WTC11 (cell line): ENCODE results near the gene EXOSC7.

ENCODE experiments used
- ETV6 ChIP-seq: sonication (generic); formaldehyde crosslinking; IDR thresholded peaks from 2 replicates; pipeline ENCODE4 v1.8.1; 2022; ENCODE audit warnings: mild to moderate bottlenecking, missing genetic modification reagents
- JUN ChIP-seq: sonication (generic); formaldehyde crosslinking; IDR thresholded peaks from 2 replicates; pipeline ENCODE4 v1.8.0; 2023; ENCODE audit warnings: mild to moderate bottlenecking, missing genetic modification reagents
- SP1 ChIP-seq: sonication (generic); formaldehyde crosslinking; conservative IDR thresholded peaks from 2 replicates; pipeline ENCODE4 v1.8.1; 2022; ENCODE audit warnings: missing genetic modification reagents
- TCF7 ChIP-seq: sonication (generic); formaldehyde crosslinking; IDR thresholded peaks from 2 replicates; pipeline ENCODE4 v1.8.0; 2022; ENCODE audit warnings: mild to moderate bottlenecking, low read depth, missing genetic modification reagents, moderate library complexity
- TF ChIP-seq, protein P1 (sequence below): sonication (generic); formaldehyde crosslinking; IDR thresholded peaks from 2 replicates; pipeline ENCODE4 v1.8.0; 2022; ENCODE audit warnings: mild to moderate bottlenecking, missing genetic modification reagents
- TF ChIP-seq, protein P2 (sequence below): fragments of 250-450 bp; sonication (Bioruptor Pico); IDR thresholded peaks from 2 replicates; pipeline ENCODE4 v1.9.0; 2021; ENCODE audit warnings: mild to moderate bottlenecking, borderline replicate concordance
- TF ChIP-seq, protein P3 (sequence below): fragments of 200-600 bp; IDR thresholded peaks from 2 replicates; pipeline ENCODE4 v1.8.0; 2022; ENCODE audit warnings: antibody characterized with exemption
- TF ChIP-seq, protein P4 (sequence below): sonication (generic); formaldehyde crosslinking; IDR thresholded peaks from 2 replicates; pipeline ENCODE4 v1.8.1; 2023; ENCODE audit warnings: mild to moderate bottlenecking, missing genetic modification reagents, borderline replicate concordance

- TF ChIP-seq SP1 (CRISPR knock-in tag) (no peak), JUN (no peak), ETV6 (CRISPR knock-in tag) (no peak), TCF7 (CRISPR knock-in tag) (no peak)
- TF ChIP-seq, protein P1, sequence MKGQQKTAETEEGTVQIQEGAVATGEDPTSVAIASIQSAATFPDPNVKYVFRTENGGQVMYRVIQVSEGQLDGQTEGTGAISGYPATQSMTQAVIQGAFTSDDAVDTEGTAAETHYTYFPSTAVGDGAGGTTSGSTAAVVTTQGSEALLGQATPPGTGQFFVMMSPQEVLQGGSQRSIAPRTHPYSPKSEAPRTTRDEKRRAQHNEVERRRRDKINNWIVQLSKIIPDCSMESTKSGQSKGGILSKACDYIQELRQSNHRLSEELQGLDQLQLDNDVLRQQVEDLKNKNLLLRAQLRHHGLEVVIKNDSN (CRISPR knock-in tag): no peak
- TF ChIP-seq, protein P2, sequence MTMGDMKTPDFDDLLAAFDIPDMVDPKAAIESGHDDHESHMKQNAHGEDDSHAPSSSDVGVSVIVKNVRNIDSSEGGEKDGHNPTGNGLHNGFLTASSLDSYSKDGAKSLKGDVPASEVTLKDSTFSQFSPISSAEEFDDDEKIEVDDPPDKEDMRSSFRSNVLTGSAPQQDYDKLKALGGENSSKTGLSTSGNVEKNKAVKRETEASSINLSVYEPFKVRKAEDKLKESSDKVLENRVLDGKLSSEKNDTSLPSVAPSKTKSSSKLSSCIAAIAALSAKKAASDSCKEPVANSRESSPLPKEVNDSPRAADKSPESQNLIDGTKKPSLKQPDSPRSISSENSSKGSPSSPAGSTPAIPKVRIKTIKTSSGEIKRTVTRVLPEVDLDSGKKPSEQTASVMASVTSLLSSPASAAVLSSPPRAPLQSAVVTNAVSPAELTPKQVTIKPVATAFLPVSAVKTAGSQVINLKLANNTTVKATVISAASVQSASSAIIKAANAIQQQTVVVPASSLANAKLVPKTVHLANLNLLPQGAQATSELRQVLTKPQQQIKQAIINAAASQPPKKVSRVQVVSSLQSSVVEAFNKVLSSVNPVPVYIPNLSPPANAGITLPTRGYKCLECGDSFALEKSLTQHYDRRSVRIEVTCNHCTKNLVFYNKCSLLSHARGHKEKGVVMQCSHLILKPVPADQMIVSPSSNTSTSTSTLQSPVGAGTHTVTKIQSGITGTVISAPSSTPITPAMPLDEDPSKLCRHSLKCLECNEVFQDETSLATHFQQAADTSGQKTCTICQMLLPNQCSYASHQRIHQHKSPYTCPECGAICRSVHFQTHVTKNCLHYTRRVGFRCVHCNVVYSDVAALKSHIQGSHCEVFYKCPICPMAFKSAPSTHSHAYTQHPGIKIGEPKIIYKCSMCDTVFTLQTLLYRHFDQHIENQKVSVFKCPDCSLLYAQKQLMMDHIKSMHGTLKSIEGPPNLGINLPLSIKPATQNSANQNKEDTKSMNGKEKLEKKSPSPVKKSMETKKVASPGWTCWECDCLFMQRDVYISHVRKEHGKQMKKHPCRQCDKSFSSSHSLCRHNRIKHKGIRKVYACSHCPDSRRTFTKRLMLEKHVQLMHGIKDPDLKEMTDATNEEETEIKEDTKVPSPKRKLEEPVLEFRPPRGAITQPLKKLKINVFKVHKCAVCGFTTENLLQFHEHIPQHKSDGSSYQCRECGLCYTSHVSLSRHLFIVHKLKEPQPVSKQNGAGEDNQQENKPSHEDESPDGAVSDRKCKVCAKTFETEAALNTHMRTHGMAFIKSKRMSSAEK (CRISPR knock-in tag): no peak
- TF ChIP-seq, protein P3, sequence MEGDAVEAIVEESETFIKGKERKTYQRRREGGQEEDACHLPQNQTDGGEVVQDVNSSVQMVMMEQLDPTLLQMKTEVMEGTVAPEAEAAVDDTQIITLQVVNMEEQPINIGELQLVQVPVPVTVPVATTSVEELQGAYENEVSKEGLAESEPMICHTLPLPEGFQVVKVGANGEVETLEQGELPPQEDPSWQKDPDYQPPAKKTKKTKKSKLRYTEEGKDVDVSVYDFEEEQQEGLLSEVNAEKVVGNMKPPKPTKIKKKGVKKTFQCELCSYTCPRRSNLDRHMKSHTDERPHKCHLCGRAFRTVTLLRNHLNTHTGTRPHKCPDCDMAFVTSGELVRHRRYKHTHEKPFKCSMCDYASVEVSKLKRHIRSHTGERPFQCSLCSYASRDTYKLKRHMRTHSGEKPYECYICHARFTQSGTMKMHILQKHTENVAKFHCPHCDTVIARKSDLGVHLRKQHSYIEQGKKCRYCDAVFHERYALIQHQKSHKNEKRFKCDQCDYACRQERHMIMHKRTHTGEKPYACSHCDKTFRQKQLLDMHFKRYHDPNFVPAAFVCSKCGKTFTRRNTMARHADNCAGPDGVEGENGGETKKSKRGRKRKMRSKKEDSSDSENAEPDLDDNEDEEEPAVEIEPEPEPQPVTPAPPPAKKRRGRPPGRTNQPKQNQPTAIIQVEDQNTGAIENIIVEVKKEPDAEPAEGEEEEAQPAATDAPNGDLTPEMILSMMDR: no peak
- TF ChIP-seq, protein P4, sequence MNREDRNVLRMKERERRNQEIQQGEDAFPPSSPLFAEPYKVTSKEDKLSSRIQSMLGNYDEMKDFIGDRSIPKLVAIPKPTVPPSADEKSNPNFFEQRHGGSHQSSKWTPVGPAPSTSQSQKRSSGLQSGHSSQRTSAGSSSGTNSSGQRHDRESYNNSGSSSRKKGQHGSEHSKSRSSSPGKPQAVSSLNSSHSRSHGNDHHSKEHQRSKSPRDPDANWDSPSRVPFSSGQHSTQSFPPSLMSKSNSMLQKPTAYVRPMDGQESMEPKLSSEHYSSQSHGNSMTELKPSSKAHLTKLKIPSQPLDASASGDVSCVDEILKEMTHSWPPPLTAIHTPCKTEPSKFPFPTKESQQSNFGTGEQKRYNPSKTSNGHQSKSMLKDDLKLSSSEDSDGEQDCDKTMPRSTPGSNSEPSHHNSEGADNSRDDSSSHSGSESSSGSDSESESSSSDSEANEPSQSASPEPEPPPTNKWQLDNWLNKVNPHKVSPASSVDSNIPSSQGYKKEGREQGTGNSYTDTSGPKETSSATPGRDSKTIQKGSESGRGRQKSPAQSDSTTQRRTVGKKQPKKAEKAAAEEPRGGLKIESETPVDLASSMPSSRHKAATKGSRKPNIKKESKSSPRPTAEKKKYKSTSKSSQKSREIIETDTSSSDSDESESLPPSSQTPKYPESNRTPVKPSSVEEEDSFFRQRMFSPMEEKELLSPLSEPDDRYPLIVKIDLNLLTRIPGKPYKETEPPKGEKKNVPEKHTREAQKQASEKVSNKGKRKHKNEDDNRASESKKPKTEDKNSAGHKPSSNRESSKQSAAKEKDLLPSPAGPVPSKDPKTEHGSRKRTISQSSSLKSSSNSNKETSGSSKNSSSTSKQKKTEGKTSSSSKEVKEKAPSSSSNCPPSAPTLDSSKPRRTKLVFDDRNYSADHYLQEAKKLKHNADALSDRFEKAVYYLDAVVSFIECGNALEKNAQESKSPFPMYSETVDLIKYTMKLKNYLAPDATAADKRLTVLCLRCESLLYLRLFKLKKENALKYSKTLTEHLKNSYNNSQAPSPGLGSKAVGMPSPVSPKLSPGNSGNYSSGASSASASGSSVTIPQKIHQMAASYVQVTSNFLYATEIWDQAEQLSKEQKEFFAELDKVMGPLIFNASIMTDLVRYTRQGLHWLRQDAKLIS (CRISPR knock-in tag): no peak
Measured at GRCh38 chr3:44929782-44930181, 46.3 kb upstream of the EXOSC7 start.
